Neural progenitor cell (in vitro differentiated cells): Measurements from ENCODE around the gene KSR1.

Source experiments
- EZH2 ChIP-seq: fragments of 200-600 bp; sonication (generic); IDR thresholded peaks from 2 replicates; pipeline ENCODE4 v1.6.1; 2017; ENCODE audit warnings: antibody characterized with exemption, mild to moderate bottlenecking, moderate library complexity
- EZH2phosphoT487 ChIP-seq: fragments of 200-600 bp; sonication (generic); IDR thresholded peaks from 2 replicates; pipeline ENCODE4 v1.6.1; 2017; ENCODE audit warnings: antibody characterized with exemption
- TF ChIP-seq, protein P1 (sequence below): fragments of 200-600 bp; sonication (generic); IDR thresholded peaks from 2 replicates; pipeline ENCODE4 v1.5.1; 2017; ENCODE audit warnings: antibody characterized with exemption, mild to moderate bottlenecking

DNA sequence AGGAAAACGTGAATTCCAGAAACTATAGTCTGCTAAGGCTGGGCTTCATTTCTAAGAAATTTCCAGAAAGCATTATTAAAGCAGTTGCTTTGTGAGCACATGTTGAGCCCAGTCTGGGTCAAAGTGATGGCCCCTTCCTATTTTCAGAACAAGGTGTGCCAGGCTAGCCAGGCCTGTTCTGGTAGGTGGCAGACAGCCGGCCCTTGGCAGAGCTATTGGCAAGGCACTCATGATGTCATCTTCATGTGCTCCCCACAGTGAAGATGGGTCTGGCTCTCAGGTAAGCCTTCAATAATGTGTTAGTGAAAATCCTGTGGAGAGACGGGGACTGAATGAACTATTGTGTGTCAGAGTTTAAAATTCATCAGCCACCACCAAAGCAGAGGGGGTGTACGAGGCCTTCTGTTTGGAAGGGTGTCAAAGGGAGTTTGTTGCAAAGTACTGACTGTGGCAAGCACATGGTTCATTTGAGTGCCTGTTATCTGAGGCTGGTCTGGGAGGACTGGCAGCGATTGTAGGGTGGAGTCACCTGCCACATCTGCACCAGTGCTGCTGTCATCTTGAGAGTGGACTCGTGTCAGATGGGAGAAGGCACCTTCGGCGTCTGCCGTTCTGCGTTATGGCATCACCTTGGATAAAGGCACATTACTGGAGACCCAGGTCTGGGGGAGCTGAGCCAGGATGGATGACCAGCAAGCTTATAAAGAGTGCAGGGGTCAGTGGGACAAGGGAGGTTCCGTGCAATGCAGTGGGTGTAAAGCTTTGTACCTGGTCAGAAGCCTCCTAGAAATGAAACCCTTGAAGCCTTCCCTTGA lies 43.4 kb downstream of the KSR1 start:
- TF ChIP-seq, protein P1, sequence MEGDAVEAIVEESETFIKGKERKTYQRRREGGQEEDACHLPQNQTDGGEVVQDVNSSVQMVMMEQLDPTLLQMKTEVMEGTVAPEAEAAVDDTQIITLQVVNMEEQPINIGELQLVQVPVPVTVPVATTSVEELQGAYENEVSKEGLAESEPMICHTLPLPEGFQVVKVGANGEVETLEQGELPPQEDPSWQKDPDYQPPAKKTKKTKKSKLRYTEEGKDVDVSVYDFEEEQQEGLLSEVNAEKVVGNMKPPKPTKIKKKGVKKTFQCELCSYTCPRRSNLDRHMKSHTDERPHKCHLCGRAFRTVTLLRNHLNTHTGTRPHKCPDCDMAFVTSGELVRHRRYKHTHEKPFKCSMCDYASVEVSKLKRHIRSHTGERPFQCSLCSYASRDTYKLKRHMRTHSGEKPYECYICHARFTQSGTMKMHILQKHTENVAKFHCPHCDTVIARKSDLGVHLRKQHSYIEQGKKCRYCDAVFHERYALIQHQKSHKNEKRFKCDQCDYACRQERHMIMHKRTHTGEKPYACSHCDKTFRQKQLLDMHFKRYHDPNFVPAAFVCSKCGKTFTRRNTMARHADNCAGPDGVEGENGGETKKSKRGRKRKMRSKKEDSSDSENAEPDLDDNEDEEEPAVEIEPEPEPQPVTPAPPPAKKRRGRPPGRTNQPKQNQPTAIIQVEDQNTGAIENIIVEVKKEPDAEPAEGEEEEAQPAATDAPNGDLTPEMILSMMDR, result no peak
- TF ChIP-seq EZH2phosphoT487 (no peak), EZH2 (no peak)
